Activated B cell treated with CpG ODN at 0.5 μM for 24 hours (primary cell): ENCODE data around the gene PODXL. TPM values are rescaled to one million over a fixed set of nuclear protein-coding genes. Genes with fewer than 3 reads are reported as not detected.

Experiments
- ATAC-seq: fragments of 200-7000 bp; cut with Tn5 transposase; one replicate; pipeline ENCODE4 v1.10.0; 2021; ENCODE audit warnings: low read depth, mild to moderate bottlenecking, moderate library complexity
- CTCF ChIA-PET: fragments of 350-600 bp; sonication (Branson Sonifier 250); formaldehyde crosslinking; loops from one replicate; lab custom pipeline; 2021; ENCODE audit warnings: antibody characterized with exemption; lab: Charles Lee
- POLR2A ChIA-PET: fragments of 350-600 bp; sonication (Branson Sonifier 250); formaldehyde crosslinking; loops from one replicate; lab custom pipeline; 2021; ENCODE audit warnings: antibody characterized with exemption; lab: Charles Lee
- DNase-seq: peaks from one replicate; pipeline ENCODE4 v3.0.0; 2022
- H3K27ac Mint-ChIP-seq: one replicate; pipeline ENCODE4 v1.8.0; 2020; ENCODE audit warnings: mixed read lengths
- H3K27me3 Mint-ChIP-seq: one replicate; pipeline ENCODE4 v1.8.0; 2021; ENCODE audit warnings: mixed read lengths
- H3K36me3 Mint-ChIP-seq: one replicate; pipeline ENCODE4 v1.8.0; 2021; ENCODE audit warnings: low read depth, mixed read lengths
- H3K4me1 Mint-ChIP-seq: one replicate; pipeline ENCODE4 v1.8.0; 2021; ENCODE audit warnings: mixed read lengths
- H3K4me3 Mint-ChIP-seq: one replicate; pipeline ENCODE4 v1.8.0; 2020; ENCODE audit warnings: mild to moderate bottlenecking, mixed read lengths
- H3K9me3 Mint-ChIP-seq: one replicate; pipeline ENCODE4 v1.8.0; 2020; ENCODE audit warnings: mixed read lengths
- intact Hi-C: fragments of 100-400 bp; cut with micrococcal nuclease; formaldehyde crosslinking; loops from one replicate; pipeline ENCODE4 v1.15.1; 2024
- total RNA-seq: library from RNA; stranded (reverse); gene quantifications from 2 replicates; pipeline ENCODE4 v1.2.3, GENCODE V29; 2022
- TF ChIP-seq, protein P1 (sequence below): fragments of 200-600 bp; IDR thresholded peaks from one replicate; pipeline ENCODE4 v1.8.0; 2022; ENCODE audit warnings: antibody characterized with exemption, mild to moderate bottlenecking

PODXL gene
- total RNA-seq, 1 donor from 2014 or later, result 1.4 TPM

- no peak overlapping the region for H3K27ac Mint-ChIP-seq
- ATAC-seq, result no peak
- no peak overlapping the region for H3K4me3 Mint-ChIP-seq
- TF ChIP-seq, protein P1, sequence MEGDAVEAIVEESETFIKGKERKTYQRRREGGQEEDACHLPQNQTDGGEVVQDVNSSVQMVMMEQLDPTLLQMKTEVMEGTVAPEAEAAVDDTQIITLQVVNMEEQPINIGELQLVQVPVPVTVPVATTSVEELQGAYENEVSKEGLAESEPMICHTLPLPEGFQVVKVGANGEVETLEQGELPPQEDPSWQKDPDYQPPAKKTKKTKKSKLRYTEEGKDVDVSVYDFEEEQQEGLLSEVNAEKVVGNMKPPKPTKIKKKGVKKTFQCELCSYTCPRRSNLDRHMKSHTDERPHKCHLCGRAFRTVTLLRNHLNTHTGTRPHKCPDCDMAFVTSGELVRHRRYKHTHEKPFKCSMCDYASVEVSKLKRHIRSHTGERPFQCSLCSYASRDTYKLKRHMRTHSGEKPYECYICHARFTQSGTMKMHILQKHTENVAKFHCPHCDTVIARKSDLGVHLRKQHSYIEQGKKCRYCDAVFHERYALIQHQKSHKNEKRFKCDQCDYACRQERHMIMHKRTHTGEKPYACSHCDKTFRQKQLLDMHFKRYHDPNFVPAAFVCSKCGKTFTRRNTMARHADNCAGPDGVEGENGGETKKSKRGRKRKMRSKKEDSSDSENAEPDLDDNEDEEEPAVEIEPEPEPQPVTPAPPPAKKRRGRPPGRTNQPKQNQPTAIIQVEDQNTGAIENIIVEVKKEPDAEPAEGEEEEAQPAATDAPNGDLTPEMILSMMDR, result no peak
- H3K9me3 Mint-ChIP-seq, result no peaks in the 10 kb centered on the region
- no peak for DNase-seq
- no peaks in the 10 kb centered on the region for H3K27me3 Mint-ChIP-seq
- peaks cover 37% of the 10 kb centered on the region for H3K36me3 Mint-ChIP-seq
- no peaks in the 10 kb centered on the region for H3K4me1 Mint-ChIP-seq
- CTCF ChIA-PET, result interaction anchor here (1.4 to 1.6 kb wide), 2 partner anchors 10 to 14 kb away, joined by 3 to 5 read pairs; no protein-coding TSS in a partner anchor
- intact Hi-C loops, result no loop called here
- POLR2A ChIA-PET, result no interaction called here
Observed at GRCh38 chr7:131493081-131493480, 63.3 kb downstream of the PODXL start.

GRCh38 chr7:131489881-131490280, 66.5 kb downstream of the PODXL start:
- intact Hi-C loops, result no loop called here
- no peaks in the 10 kb centered on the region for H3K27me3 Mint-ChIP-seq
- CTCF ChIA-PET, result no interaction called here
- POLR2A ChIA-PET, result no interaction called here
- no peaks in the 10 kb centered on the region for H3K9me3 Mint-ChIP-seq
- H3K27ac Mint-ChIP-seq, result no peak overlapping the region
- DNase-seq (no peak), ATAC-seq (no peak)
- TF ChIP-seq, protein P1, result no peak
- H3K4me1 Mint-ChIP-seq, result no peaks in the 10 kb centered on the region
- no peak overlapping the region for H3K4me3 Mint-ChIP-seq
- peaks cover 32% of the 10 kb centered on the region for H3K36me3 Mint-ChIP-seq

DNA sequence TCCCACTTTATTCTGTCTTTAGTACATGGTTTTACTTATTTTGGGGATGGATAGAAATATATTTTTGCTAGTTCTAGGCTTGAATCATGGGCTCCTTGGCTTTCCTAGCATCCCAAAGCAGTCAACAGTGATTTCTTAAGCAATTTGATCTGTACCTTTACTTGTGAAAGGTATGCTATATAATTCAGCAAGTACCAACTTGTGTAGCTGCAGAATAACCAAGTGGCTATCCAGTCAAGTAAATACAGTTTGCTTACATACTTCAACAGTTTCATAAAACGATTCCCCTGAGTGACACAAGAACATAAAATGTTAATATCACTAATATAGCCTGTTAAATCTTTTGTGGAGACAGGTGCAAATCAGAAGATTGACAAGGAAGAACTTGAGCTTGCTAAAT, 67.2 kb downstream of the PODXL start:
- Mint-ChIP-seq H3K27ac (no peak overlapping the region), H3K36me3 (peaks cover 36% of the 10 kb centered on the region), H3K9me3 (no peaks in the 10 kb centered on the region), H3K4me1 (no peaks in the 10 kb centered on the region), H3K27me3 (no peaks in the 10 kb centered on the region), H3K4me3 (no peak overlapping the region)
- intact Hi-C loops, result no loop called here
- TF ChIP-seq, protein P1, result no peak
- CTCF ChIA-PET, result no interaction called here
- ATAC-seq, result no peak
- POLR2A ChIA-PET, result no interaction called here
- DNase-seq, result no peak

- CTCF ChIA-PET, result no interaction called here
- Mint-ChIP-seq H3K36me3 (peaks cover 39% of the 10 kb centered on the region), H3K27me3 (no peaks in the 10 kb centered on the region), H3K9me3 (no peaks in the 10 kb centered on the region), H3K4me1 (no peaks in the 10 kb centered on the region), H3K4me3 (no peak overlapping the region), H3K27ac (no peak overlapping the region)
- intact Hi-C loops, result no loop called here
- ATAC-seq (no peak), DNase-seq (no peak)
- TF ChIP-seq, protein P1, result no peak
- POLR2A ChIA-PET, result no interaction called here
Observed at GRCh38 chr7:131488361-131488760, 68.1 kb downstream of the PODXL start.

GRCh38 chr7:131487217-131487616, 69.2 kb downstream of the PODXL start:
- H3K27me3 Mint-ChIP-seq, result no peaks in the 10 kb centered on the region
- H3K9me3 Mint-ChIP-seq, result no peaks in the 10 kb centered on the region
- H3K27ac Mint-ChIP-seq, result no peak overlapping the region
- no peak overlapping the region for H3K4me3 Mint-ChIP-seq
- no peak for DNase-seq
- POLR2A ChIA-PET, result no interaction called here
- CTCF ChIA-PET, result interaction anchor here (1.1 kb wide), 1 partner anchor 27 kb away, joined by 3 read pairs; no protein-coding TSS in a partner anchor
- ATAC-seq, result no peak
- TF ChIP-seq, protein P1, result no peak
- intact Hi-C loops, result no loop called here
- H3K4me1 Mint-ChIP-seq, result peaks cover 9% of the 10 kb centered on the region
- peaks cover 43% of the 10 kb centered on the region for H3K36me3 Mint-ChIP-seq
